HCT116 (cell line): ENCODE data around the gene SGF29. TPM values are rescaled to one million over a fixed set of nuclear protein-coding genes. Genes with fewer than 3 reads are reported as not detected.

Experiments used
- ATAC-seq: fragments of 200-7000 bp; cut with Tn5 transposase; 2 replicates; pipeline ENCODE4 v1.9.1; 2020; ENCODE audit warnings: mild to moderate bottlenecking, moderate library complexity
- BruUV-seq: library from RNA; stranded (reverse); fragments of 400-500 nt; replicated peaks from 2 replicates; lab custom pipeline; 2021; lab: Mats Ljungman, UMichigan
- CTCF ChIA-PET: fragments of 300-600 bp; sonication (Branson Sonifier 250); formaldehyde crosslinking; loops from one replicate; lab custom pipeline; 2021; ENCODE audit warnings: antibody characterized with exemption; lab: Charles Lee
- POLR2A ChIA-PET: fragments of 300-600, 350-600 bp; sonication (Branson Sonifier 250); formaldehyde crosslinking; loops from one replicate; lab custom pipeline; 2021; ENCODE audit warnings: antibody characterized with exemption; lab: Charles Lee
- RAD21 ChIA-PET, 2 experiments: fragments of 300-600 bp; sonication (Branson Sonifier 250); formaldehyde crosslinking; loops; one replicate each; lab custom pipeline; 2023; ENCODE audit warnings: low total read pairs in 2 of 2; ENCODE audit not compliant: uncharacterized antibody in 2 of 2, unreplicated experiment in 2 of 2, low non-redundant PET in 1 of 2; lab: Charles Lee
- DNase-seq: peaks from one replicate; pipeline ENCODE4 v3.0.0-alpha.2; 2010; ENCODE audit warnings: low read depth, low spot score
- H2AFZ ChIP-seq: fragments of 200-600 bp; shearing (Covaris generic), sonication (generic); 2 replicates; pipeline ENCODE4 v1.6.1; 2017; ENCODE audit warnings: low read depth, mixed run types, mixed read lengths, antibody characterized with exemption, low read length; ENCODE audit not compliant: poor library complexity, severe bottlenecking
- H3K27ac ChIP-seq: 2 replicates; pipeline ENCODE4 v1.5.1; 2012; ENCODE audit warnings: low read depth, low read length
- H3K27me3 ChIP-seq: fragments of 200-600 bp; sonication (generic); 2 replicates; pipeline ENCODE4 v1.6.1; 2016; ENCODE audit warnings: mixed run types, low read length, mixed read lengths; ENCODE audit not compliant: insufficient read depth
- H3K36me3 ChIP-seq, 2 experiments: fragments of 200-500 bp in 1 of 2; fragments of 200-600 bp in 1 of 2; sonication (Bioruptor generic) in 1 of 2; sonication (generic) in 1 of 2; 2 replicates each; pipeline versions ENCODE4 v1.5.1 to v1.6.1; 2014 to 2016; ENCODE audit warnings: low read length in 2 of 2, inconsistent platforms in 1 of 2, mixed read lengths in 1 of 2, mixed run types in 1 of 2; ENCODE audit not compliant: insufficient read depth in 2 of 2, control insufficient read depth in 1 of 2
- H3K4me1 ChIP-seq, 2 experiments: fragments of 200-600 bp in 1 of 2; sonication (generic) in 1 of 2; 2 replicates each; pipeline versions ENCODE4 v1.5.1 to v1.6.1; 2012 to 2017; ENCODE audit warnings: low read length in 2 of 2, inconsistent platforms in 1 of 2, mild to moderate bottlenecking in 1 of 2, mixed read lengths in 1 of 2, mixed run types in 1 of 2, moderate library complexity in 1 of 2; ENCODE audit not compliant: insufficient read depth in 2 of 2, control insufficient read depth in 1 of 2
- H3K4me2 ChIP-seq: fragments of 200-600 bp; sonication (generic); 2 replicates; pipeline ENCODE4 v1.6.1; 2017; ENCODE audit warnings: mixed run types, low read length, mixed read lengths
- H3K4me3 ChIP-seq, 2 experiments: fragments of 200-600 bp in 1 of 2; sonication (generic) in 1 of 2; replicated peaks in 1 of 2; 2 replicates each; pipeline ENCODE4 v1.5.1; 2011 to 2016; ENCODE audit warnings: low read length in 2 of 2, control low read depth in 1 of 2, low read depth in 1 of 2, mild to moderate bottlenecking in 1 of 2, mixed read lengths in 1 of 2, mixed run types in 1 of 2
- H3K79me2 ChIP-seq: fragments of 200-600 bp; sonication (generic); 2 replicates; pipeline ENCODE4 v1.6.1; 2017; ENCODE audit warnings: mild to moderate bottlenecking, mixed run types, low read length, moderate library complexity, mixed read lengths; ENCODE audit not compliant: insufficient read depth
- H3K9ac ChIP-seq: fragments of 200-600 bp; sonication (generic); 2 replicates; pipeline ENCODE4 v1.6.1; 2016; ENCODE audit warnings: low read length, mixed read lengths
- H3K9me2 ChIP-seq: fragments of 200-600 bp; sonication (generic), shearing (Covaris generic); 2 replicates; pipeline ENCODE4 v1.6.1; 2017; ENCODE audit warnings: mixed run types, mild to moderate bottlenecking, moderate library complexity; ENCODE audit not compliant: insufficient read depth
- H3K9me3 ChIP-seq, 2 experiments: fragments of 200-500 bp in 1 of 2; fragments of 200-600 bp in 1 of 2; sonication (Bioruptor generic) in 1 of 2; sonication (generic) in 1 of 2; 2 replicates each; pipeline ENCODE4 v1.6.1; 2014 to 2017; ENCODE audit warnings: low read length in 2 of 2, mixed read lengths in 2 of 2, inconsistent platforms in 1 of 2, low read depth in 1 of 2, mild to moderate bottlenecking in 1 of 2, mixed run types in 1 of 2, moderate library complexity in 1 of 2; ENCODE audit not compliant: control insufficient read depth in 1 of 2, insufficient read depth in 1 of 2
- H4K20me1 ChIP-seq: fragments of 200-600 bp; sonication (generic), shearing (Covaris generic); 2 replicates; pipeline ENCODE4 v1.6.1; 2017; ENCODE audit warnings: mixed run types, mild to moderate bottlenecking, moderate library complexity; ENCODE audit not compliant: insufficient read depth
- CBX3 ChIP-seq: IDR thresholded peaks from 2 replicates; pipeline ENCODE4 v1.6.1; 2012; ENCODE audit warnings: low read depth
- CEBPB ChIP-seq: IDR thresholded peaks from 2 replicates; pipeline ENCODE4 v1.6.1; 2012; ENCODE audit warnings: low read depth
- FOSL1 ChIP-seq: IDR thresholded peaks from 2 replicates; pipeline ENCODE4 v1.6.1; 2012; ENCODE audit warnings: low read depth
- POLR2AphosphoS5 ChIP-seq: IDR thresholded peaks from 2 replicates; pipeline ENCODE4 v1.6.1; 2011; ENCODE audit warnings: mild to moderate bottlenecking, low read depth, low read length, moderate library complexity
- SRF ChIP-seq: IDR thresholded peaks from 2 replicates; pipeline ENCODE4 v1.6.1; 2012; ENCODE audit warnings: low read depth
- ZNF274 ChIP-seq: fragments of 200-500 bp; sonication (Bioruptor generic); IDR thresholded peaks from 2 replicates; pipeline ENCODE4 v1.6.1; 2014; ENCODE audit warnings: mild to moderate bottlenecking, low read depth, low read length, inconsistent platforms
- intact Hi-C: fragments of 100-400 bp; cut with micrococcal nuclease; formaldehyde crosslinking; loops from 2 replicates; pipeline ENCODE4 v1.10.0; 2022
- total RNA-seq: library from RNA; stranded (reverse); gene quantifications from one replicate; pipeline ENCODE4 v1.2.1, GENCODE V29; 2021; ENCODE audit not compliant: unreplicated experiment
- TF ChIP-seq, protein P1 (sequence below), 3 experiments: fragments of 200-600 bp in 1 of 3; sonication (generic) in 1 of 3; IDR thresholded peaks in 2 of 3; conservative IDR thresholded peaks in 1 of 3; 2 replicates each; pipeline ENCODE4 v1.5.1; 2012 to 2017; ENCODE audit warnings: low read depth in 2 of 3, low read length in 2 of 3, antibody characterized with exemption in 1 of 3, borderline replicate concordance in 1 of 3, control low read depth in 1 of 3, mild to moderate bottlenecking in 1 of 3, mixed read lengths in 1 of 3, mixed run types in 1 of 3, moderate library complexity in 1 of 3; ENCODE audit not compliant: insufficient read depth in 1 of 3
- TF ChIP-seq, protein P2 (sequence below): IDR thresholded peaks from 2 replicates; pipeline ENCODE4 v1.6.1; 2012

SGF29 gene
- total RNA-seq, 1 experiment from 2014 or later, result 19.7 TPM

DNA sequence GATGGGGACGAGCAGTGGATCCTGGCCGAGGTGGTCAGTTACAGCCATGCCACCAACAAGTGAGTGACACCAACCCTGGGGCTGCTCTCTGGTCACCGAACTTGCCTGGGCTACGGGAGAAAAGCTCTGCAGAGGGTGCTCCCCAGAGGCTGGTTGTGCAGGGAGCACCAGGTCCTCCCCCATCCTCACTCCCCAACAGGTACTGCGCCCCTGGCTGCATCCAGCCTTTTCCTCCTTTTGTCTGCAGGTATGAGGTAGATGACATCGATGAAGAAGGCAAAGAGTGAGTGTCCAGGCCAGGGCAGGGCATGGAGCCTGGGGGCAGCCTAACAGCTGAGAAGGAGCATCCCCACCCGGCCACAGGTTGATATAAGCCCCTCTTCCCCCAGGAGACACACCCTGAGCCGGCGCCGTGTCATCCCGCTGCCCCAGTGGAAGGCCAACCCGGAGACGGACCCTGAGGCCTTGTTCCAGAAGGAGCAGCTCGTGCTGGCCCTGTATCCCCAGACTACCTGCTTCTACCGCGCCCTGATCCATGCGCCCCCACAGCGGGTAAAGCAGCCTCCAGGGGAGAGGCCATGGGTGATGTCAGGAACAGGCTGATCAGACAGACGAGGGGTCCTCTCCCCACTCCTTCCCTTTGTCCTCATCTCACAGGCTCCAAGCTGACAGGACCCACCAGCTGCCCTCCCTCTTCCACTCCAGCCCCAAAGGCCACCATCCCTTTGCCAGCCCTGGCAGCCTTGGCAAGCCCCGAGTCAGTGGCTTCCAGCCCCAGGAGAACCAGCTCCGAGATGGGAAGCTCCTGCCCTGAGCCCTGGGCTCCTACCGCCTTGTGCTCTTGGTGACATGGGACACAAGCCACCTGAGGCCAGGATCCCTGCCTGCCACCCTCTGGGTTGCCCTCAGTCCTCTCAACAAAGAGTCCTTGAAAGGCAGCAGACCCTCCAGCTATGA is 36.9 kb downstream of the SGF29 start:
- RAD21 ChIA-PET, result no interaction called here
- no peak overlapping the region for H3K9ac ChIP-seq

More for the DNA sequence above, 36.9 kb downstream of the SGF29 start:
- H3K27ac ChIP-seq, result no peak overlapping the region
- H4K20me1 ChIP-seq, result no peaks in the 10 kb centered on the region
- H3K4me3 ChIP-seq, result no peak overlapping the region
- no peaks in the 10 kb centered on the region for H3K9me2 ChIP-seq
- H3K9me3 ChIP-seq, result no peaks in the 10 kb centered on the region
- intact Hi-C loops, result no loop called here
- H3K79me2 ChIP-seq, result no peaks in the 10 kb centered on the region
- BruUV-seq, result no TSS peak
- no peak overlapping the region for H3K4me2 ChIP-seq
- no peak overlapping the region for H2AFZ ChIP-seq
- H3K36me3 ChIP-seq, result peaks cover 0 to 3% of the 10 kb centered on the region in 2 experiments; a peak in 1 of 4 replicates
- CTCF ChIA-PET, result no interaction called here
- DNase-seq, result no peak
- H3K27me3 ChIP-seq, result no peaks in the 10 kb centered on the region
- POLR2A ChIA-PET, result no interaction called here
- ATAC-seq, result no peak
- H3K4me1 ChIP-seq, result peaks cover 0 to 8% of the 10 kb centered on the region in 2 experiments; a peak in 2 of 4 replicates
- TF ChIP-seq, protein P1, sequence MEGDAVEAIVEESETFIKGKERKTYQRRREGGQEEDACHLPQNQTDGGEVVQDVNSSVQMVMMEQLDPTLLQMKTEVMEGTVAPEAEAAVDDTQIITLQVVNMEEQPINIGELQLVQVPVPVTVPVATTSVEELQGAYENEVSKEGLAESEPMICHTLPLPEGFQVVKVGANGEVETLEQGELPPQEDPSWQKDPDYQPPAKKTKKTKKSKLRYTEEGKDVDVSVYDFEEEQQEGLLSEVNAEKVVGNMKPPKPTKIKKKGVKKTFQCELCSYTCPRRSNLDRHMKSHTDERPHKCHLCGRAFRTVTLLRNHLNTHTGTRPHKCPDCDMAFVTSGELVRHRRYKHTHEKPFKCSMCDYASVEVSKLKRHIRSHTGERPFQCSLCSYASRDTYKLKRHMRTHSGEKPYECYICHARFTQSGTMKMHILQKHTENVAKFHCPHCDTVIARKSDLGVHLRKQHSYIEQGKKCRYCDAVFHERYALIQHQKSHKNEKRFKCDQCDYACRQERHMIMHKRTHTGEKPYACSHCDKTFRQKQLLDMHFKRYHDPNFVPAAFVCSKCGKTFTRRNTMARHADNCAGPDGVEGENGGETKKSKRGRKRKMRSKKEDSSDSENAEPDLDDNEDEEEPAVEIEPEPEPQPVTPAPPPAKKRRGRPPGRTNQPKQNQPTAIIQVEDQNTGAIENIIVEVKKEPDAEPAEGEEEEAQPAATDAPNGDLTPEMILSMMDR (IDR thresholded peaks at IDR 0.05 in 2 of 3, conservative IDR thresholded peaks at IDR 0.05 in 1 of 3; ENCODE audit: borderline replicate concordance in 1 of 3, insufficient read depth in 1 of 3, low read depth in 2 of 3, low read length in 2 of 3), result no peak
- TF ChIP-seq POLR2AphosphoS5 (no peak), ZNF274 (no peak), CEBPB (no peak), FOSL1 (no peak), CBX3 (no peak), SRF (no peak)
- TF ChIP-seq, protein P2, sequence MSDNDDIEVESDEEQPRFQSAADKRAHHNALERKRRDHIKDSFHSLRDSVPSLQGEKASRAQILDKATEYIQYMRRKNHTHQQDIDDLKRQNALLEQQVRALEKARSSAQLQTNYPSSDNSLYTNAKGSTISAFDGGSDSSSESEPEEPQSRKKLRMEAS, result no peak
